Right renal pelvis (tissue), 4 donors: ENCODE measurements around the gene PNKP. TPM values are rescaled to one million over a fixed set of nuclear protein-coding genes. Genes with fewer than 3 reads are reported as not detected.
A peak's percentile ranks its signal among the peaks of the same experiment; 100 is the strongest.

Experiments
- DNase-seq, 4 donors: peaks; one replicate each; pipeline ENCODE4 v3.0.0-alpha.2; 2013; ENCODE audit warnings: low read depth in 4 of 4, low spot score in 3 of 4, missing footprints in 1 of 4
- polyA plus RNA-seq, 4 donors: library from polyadenylated mRNA; unstranded; fragments of 120-200 nt; gene quantifications; one replicate each; pipeline ENCODE4 v1.2.1, GENCODE V29; 2013; ENCODE audit not compliant: insufficient read length in 4 of 4

Gene PNKP
- polyA plus RNA-seq, 4 donors = 42.7 to 57.9 (median 46.3) TPM

DNA sequence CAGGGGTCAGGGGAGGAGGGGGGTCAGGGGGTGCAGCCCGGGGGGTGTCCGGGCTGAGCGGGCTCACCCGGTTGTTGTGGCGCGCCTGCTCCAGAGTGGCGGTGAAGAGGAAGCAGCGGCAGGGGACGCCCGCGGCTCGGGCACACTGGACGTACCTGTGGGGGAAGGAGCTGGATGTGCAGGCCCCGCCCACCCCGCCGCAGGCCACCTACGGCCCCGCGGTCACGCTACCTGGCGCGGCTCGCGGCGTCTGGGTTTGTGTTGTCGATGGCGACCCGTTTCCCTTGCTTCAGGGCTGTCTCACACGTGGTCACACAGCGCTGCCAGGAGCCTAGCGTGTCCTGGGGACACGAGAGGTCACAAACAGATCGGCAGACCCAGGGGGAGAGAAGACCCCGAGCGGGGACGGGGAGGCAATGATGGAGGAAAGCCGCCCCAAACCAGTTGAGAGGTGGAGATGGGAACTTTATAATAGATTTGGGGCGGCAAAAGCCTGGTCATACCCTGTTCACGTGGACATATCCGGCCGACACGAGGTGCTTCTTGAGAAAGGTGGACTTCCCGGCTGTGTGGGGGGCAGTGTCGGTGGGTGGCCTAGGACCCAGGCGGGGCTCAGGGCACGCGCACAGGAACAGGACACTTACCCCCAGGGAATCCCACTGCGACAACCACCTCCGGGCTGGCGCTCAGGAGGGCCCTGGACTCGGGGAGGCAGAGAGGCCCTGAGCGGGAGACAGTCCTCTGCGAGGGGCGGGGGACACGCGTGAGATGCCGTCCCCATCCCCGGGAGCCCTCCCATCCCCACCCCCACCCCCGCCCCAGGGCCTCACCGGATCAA is 5.6 kb downstream of the PNKP start:
- DNase-seq = no peak

DNA sequence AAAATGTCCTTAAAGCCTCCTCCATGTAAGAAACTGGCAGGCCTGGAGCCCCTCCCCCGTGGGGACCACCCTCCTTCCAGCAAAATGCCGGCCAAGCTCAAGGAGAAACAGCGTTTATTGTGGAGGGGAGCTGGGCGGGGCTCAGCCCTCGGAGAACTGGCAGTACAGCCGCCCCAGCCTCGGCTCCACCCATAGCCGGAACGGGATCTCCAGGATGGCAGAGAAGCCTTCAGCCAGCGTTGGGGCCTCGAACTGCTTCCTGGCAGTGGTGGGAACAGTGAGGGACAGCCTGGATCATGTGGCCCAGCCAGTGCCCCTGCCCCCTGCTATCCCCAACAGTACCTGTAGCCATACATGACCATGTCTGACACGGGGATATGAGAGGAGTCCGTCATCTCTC is 6.3 kb downstream of the PNKP start:
- DNase-seq = no peak

DNA sequence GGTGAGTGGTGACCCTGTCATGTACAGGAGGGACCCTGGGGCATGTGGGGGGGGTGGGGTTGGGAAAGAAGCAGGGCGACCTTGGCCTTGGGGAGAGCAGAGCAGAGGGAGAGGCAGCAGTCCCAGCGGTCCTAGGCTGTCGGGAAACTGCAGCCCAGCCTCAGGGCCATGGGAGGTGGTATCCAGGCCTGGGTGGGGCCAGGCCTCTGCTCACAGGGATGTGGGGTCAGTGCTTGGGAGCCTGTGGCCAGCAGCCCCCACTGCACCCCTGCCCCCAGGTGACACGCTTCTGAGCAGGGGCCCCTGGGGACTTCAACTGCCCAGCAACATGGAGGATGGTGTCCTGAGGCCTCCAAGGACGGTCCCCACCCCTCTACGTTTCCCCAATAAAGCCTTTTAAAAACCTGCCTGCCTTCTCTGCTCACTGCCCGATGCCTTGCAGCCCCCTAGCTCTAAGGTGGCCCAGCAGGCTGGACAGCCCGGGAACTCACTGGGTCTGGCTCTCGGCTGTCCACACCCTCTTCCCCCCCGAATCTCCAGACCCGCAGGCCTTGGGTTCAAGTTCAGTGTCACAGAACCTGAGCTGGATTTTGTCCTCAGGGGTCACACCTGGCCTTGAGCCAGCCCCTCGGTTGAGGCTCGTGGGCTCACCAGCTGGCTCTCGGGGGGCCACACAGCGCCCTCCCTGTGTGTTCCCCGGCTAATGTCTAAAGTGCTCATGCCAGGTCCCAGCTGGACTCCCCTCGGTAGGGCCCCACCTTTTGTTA is 6.9 kb downstream of the PNKP start:
- no peak for DNase-seq

DNA sequence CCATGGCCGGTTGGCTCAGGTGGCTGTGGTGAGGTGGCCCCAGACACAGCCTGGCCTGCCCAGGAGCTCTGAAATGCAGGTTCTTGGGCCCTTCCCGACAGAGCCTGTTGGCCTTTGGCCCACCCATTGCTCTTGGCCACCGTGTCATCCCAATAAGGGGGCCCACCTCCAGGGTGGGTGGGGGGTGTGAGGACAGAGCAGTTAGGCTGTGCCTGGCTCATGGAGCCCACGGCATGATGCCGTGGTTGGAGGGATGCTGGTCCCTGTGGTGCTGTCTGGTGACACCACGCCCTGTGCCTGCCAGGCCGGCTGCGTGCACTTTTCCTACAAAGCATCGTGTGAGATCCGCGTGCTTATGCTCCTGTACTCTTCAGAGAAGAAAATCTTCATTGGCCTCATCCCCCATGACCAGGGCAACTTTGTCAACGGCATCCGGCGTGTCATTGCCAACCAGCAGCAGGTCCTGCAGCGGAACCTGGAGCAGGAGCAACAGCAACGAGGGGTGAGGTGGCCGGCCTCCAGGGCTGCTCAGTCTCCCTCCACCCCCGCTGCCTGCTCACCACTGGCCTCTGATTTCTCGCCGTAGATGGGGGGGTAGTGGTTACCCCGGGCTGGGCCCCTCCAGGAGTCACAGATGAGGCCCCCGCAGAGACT is 7.6 kb downstream of the PNKP start:
- no peak for DNase-seq

DNA sequence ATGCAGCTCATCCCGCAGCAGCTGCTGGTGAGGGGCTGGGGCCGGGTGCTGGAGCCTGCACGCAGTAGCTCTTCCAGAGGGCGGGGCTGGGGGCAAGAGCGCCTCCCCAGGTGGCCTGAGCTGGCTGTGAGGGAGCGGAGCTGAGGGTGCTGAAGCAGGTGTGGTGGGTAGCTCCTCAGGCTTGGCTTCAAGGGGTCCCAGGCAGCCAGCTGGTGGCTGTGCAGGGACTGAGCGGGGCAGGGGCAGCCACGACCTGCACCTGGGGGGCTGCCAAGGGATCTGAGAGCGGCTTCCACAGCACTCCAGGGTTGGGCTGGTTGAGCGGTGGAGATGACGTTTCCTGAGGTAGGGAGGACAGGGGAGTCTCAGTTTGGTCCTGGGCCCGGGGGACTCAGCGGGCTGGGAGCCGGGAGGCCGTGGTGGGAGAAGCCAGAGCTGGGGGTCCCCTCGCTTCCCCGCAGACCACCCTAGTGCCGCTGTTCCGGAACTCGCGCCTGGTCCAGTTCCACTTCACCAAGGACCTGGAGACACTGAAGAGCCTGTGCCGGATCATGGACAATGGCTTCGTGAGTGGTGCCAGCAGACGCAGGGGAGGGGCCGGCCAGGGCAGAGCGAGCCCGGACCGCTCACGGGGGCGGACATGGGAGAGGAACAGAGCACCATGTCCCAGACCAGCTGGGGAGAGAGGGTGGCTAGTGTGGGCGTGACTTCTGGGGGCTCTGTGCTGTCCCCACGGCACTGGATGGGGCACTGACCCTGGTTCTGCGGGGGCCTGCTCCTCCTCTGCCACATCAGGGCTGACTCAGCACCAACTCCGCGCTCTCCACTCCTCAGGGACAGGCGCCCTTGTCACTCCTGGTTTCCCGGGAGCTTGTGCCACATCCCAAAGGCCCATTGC is 9.0 kb downstream of the PNKP start:
- no peak for DNase-seq

DNA sequence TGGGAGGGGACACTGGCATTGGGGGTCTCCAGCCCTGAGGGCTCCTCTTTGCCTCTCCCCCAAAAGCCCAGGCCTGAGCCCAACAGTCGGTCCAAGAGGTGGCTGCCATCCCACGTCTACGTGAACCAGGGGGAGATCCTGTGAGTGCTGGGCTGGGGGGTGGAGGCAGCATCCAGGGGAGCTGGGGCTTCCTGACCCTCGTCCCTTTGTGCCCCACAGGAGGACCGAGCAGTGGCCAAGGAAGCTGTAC is 9.6 kb downstream of the PNKP start:
- DNase-seq = no peak

DNA sequence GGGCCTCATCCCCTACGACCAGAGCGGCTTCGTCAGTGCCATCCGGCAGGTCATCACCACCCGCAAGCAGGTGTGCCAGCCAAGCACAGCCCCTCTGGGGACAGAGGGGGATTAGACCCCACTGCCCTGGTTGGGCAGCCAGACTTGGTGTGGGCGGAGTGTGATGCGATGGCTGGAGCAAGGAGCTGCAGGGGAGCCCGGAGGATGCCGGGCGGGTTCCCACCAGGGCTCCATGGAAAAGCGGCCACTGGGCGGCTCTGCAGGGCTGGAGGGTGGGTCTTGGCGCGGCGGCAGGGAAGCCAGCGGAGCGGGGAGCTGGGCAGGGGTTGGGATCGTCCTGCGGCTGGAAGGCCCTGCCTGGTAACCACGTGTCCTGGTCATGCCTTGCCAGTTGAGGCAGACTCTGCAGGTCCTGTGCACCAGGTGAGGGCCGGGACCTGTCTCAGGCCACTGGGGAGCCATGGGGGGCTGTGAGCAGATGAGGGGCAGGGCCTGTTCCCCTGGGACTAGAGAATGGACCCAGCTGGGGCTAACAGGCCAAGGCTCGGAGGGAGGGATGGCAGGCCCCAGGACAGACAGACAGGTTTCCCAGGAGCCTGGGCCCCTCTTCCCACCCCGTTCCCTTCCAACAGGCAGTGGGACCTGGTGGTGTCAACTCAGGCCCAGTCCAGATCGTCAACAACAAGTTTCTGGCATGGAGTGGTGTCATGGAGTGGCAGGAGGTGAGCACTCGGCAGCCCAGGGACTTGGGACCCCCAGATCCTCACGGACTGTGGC is 10.1 kb downstream of the PNKP start:
- no peak for DNase-seq

DNA sequence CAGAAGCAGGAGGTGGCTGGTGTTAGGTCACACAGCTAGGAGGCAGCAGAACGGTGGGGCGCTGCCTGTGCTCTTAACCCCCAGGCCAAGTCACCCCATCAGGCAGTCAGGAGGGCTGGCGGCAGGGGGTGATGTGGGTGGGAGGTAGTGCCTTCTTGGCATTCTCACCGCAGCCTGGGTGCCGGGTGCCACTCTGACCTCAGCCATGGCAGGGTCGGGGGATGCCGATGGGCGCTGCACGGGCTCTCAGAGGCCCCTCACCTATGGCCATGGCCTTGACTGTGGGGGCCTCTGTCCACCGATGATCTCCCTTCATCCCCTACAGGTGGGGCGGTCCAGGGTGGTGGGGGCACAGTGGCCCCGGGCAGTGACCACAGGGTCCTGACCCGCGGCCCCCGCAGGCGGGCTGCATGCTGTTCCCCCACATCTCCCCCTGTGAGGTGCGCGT is 10.8 kb downstream of the PNKP start:
- no peak for DNase-seq

DNA sequence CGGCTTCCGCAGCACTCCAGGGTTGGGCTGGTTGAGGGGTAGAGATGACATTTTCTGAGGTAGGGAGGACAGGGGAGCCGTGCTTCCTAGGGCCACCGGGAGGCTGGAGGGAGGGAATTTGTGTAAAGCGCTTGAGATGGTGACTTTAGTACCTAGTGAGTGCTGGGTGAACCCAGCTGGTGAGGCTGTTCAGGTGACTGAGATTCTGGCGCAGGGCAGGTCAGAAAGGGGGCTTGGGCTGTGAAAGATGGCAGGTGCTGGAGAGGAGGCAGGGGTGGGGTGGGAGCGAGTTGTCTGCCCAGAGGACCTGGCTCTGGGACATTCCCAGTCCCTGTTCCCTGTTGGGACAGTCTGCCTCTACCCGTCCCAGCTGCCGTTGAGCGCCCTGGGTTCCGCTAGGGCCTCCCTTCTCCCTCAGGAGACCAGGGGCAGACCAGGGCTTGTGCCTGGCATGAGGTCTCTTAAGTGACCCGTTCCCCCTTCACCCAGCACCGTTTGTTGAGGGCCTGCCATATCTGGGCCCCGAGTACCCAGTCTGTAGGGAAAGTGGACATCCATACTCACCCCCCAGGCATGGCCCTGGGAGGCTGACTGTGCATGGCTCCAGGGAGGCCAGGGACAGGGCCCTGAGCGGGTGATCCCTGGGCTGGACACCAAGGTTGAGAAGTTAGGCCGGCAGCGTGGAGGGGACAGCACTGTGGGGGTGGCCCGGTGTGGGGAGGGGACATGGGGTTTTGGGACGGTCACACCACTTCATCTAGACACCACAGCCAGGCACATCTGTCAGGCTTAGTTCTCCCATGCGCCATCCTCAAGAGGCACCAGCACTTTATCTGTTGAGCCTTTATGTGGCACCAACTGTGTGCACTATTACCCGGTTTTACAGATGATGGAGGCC is 11.5 kb downstream of the PNKP start:
- no peak for DNase-seq

DNA sequence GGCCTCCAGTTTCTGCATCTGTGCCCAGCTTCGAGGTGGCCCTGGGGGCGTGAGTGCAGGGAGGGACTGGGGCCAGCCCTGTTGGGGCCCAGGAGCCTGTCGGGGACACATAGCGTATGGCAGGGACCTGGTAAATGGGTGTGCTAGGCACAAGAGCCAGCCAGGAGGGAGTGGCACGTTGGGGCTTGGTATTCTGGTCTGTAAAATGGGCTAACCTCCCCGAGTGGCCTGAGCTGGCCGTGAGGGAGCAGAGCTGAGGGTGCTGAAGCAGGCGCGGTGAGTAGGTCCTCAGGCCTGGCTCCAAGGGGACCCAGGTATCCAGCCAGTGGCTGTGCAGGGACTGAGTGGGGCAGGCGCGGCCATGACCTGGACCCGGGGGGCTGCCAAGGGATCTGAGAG is 12.1 kb downstream of the PNKP start:
- DNase-seq = no peak

DNA sequence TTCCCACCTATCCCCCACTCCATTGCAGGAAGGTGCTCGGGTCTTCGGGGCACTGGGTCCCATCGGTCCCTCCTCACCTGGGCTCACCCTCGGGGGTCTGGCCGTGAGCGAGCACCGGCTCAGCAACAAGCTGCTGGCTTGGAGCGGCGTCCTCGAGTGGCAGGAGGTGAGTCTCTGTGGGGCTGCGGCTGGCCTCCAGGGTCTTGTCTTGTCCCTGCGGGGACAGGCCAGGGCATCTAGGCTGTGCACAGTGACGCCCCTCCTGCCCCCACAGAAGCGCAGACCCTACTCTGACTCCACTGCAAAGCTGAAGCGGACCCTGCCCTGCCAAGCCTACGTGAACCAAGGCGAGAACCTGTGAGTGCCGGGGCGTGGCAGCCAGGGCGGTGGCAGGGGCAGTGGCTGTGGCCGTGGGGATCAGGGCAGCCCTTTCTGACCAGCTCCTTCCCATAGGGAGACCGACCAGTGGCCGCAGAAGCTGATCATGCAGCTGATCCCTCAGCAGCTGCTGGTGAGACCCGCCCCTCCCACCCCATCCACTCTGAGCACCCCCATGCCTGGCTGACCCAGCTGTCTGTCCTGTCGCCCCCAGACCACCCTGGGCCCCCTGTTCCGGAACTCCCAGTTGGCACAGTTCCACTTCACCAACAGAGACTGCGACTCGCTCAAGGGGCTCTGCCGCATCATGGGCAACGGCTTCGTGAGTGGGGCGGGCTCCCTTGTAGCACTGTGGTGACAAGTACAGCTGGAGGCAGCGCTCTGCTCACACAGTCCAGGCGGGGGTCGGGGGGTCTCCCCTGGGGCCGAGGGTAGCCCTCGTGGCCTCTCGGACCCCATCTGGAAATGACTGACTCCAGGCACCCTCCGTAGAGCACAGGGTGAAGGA is 12.8 kb downstream of the PNKP start:
- DNase-seq = no peak

DNA sequence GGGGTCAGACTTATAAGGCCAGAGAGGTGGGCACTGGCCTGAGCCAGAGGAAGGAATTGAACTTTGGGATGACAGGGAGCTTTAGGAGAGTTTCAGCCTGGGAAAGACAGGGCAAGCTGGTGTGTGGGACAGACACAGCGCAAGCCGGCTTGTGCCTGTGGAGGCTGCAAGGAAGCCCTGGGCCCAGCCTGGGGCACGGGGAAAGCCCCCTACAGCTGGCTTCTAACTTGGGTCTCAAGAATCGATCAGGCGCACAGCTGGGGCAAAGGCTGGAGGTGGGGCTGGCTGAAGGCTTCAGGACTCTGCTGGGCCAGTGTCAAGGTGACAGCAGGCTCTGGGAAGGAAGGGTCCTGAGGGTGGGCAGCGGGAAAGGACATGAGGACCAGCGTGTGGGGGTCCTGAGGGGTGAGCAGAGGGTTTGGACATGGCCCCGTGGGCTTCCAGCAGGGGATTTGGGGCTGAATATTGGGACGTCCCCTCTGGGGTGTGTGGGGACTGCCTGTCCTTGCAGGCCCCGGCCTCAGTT is 13.5 kb downstream of the PNKP start:
- DNase-seq = no peak

DNA sequence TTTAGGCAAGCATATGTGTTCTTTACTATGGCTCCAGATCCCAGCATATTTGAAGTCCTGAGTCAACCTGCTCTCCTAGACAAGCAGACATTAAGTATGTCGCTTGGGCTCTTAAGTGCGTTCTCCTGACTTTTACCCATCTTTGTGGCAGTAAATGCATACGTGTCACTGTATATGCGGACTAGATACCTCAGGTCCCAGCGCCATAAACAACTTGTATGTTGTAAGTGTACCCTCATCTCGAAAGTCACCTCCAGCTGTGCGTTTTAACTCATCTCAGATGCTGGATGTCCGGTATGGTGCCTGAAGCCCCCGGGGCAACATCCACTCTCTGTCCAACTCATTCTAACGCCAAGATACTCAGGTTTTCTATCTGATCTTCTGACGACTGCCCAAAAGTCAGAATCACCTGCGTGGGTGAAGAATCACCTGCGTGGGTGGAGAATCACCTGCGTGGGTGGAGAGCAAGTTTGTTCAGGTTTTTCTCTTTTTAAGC is 14.7 kb downstream of the PNKP start:
- no peak for DNase-seq

DNA sequence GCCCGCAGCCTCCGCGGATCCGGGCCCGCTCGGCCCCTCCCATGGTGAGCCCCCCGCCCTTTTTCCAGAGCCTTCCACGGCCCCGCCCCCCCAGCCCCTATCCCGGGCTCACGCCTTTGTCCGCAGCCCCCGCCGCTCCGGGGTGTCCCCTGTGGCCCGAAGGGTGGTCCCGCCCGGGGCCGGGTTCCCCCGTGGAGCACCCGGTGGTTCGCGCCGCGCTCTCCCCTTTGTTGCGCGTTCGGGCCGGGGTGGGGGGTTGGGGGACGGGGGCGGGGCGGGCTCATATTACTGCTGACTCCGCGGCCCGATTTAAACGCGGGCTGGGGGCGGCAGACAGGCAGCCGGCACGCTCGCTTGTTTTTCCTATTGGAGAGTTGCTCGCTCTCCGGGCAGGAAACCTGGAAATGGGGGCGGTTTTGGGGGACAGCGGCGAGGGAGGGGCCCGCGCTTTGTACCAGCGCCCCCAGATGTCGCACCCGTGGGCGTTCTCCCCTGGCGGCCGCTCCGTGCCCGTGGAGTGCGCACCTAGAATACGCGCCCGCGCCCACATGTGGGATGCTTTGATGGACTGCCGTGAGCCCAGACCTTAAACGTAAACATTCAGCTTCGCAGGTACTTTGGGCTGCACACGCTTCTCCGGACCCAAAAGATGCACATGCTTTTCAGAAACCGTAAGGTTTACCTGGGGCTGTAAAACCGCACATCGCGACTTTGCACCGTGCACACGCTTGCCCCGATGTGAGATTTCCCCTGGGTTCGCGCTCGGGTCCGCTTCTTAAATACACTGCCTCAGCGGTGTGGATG is 15.7 kb downstream of the PNKP start:
- DNase-seq = no peak

DNA sequence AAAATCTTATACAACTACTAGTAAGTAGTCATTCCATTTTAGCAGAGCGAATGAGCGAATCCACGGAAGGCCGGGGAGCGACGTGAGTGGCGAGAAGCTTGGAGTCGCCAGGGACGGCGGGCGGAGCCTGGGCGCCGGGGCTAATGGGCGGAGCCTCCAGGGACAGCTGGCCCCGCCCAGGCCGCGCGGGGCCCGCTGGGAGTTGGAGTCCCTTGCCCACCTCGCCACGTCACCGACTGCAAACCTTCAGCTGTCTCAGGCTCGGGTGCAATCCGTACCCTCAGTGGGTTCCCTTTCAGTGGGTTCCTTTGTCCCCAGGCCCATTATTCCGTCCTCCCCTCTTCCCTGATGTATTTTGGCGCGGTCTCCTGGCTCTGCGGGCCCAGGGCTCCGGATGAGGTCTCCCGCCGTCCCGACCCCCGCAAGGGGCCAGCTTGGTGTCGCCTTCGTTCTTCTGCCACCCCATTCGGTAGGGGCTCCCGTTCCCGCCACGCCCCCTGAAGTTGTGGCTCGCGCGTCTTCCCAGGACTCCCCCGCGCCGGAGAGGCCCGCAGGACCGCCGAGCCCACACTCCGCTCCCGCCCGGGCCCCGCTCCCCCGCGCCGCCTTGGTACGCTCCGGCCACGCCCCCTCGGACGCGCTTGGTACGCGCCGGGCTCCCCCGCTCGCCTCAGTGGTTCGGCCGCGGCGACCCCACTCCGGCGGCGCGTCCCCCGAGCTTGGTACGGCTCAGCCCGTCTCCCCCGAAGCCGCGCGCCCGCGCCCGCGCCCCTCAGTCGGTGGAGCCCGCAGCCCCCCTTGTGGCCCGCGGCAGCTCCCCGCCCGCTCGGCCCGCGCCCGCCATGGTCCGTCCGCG is 16.7 kb downstream of the PNKP start, which contains the start of gene PTOV1:
PTOV1 (plus strand) TSS at position 673 of the 856 bp plus-strand sequence.
- DNase-seq = peak; percentile 78 to 86 (median 82)

DNA sequence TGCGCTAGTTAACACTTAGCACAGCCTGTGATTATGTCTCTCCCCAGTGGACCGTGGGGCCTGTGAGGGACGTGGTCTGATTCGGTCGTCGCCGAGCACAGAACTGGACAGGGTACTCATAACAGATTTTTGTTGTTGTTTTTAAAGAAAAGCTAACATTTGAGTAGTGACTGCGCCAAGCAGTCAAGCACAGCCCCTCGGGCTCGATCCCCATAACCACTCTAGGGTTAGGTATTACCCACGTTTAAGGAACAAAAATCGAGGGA is 17.2 kb downstream of the PNKP start:
- DNase-seq = no peak
